NCI-H774 (cell line): ENCODE results near the gene HINFP.
"Not testable (repeated sequence)": the region's sequence is repeated elsewhere in the genome, so short reads cannot be mapped to it uniquely, and the experiment has no call there.

ENCODE experiments used
- DNase-seq: peaks from one replicate; lab custom pipeline; 2025; lab: John Stamatoyannopoulos, UW

Gene HINFP

DNA sequence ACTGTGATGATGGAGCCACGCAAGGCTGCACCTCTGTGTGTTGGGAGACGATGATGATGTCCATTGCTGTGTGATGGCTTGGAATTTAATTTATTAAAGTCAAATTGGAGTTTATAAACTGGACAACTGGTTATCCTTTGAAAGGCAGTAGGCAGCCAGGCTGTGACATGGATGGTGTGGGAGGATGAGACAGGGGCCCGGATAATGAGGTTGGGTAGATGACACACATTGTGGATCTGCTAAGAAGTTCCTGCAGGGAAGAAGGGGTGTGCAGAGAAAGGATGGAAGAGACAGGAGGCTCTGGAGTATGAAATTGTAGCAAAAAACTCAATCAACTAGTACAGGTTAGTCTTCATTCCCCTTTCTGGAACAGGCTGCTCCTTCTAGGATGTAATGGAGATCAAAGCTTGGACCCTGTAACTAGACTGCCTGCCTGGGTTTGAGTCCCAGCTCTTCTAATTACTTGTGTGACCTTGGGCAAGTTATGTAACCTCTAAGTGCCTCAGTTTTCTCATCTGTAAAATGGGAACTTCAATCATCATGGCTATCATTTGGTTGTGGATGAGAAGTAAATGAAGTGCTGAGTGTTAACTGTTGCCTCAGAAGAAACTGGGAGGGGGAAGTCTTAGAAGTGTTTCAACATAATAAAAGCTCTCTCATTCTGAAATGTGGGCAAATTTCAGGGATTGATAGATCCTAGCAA, 4.2 kb upstream of the HINFP start:
- no peak for DNase-seq

DNA sequence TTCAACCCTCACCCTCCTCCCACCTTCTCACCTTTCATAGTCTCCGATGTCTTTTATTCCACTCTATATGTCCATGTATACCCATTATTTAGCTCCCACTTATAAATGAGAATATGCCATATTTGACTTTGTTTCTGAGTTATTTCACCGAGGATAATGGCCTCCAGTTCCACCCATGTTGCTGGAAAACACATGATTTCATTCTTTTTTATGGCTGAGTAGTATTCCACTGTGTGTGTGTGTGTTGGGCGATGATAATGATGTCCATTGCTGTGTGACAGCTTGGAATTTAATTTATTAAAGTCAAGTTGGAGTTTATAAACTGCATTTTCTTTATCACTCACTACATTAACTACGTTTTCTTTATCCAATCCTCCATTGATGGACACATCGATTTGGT, 3.2 kb upstream of the HINFP start:
- no peak for DNase-seq

GRCh38 chr11:119118946-119119345, 2.4 kb upstream of the HINFP start:
- no peak for DNase-seq

DNA sequence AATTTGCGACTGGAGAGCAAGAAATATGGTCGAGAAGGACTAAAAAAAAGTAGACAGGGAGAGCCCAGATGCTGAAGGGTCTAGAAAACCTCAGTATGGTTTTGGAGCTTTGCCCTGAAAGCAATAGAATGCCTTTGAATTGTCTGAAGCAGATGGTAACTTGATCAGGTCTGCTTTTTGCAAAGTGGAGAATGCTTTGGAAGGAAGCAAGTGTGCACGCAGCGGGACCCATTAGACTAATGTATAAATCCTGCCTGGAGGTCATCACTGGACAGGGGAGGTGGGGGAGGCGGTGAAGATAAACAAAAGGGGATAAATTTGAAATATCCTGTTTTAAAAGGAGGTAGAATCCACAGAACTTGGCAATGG, 757 bp upstream of the HINFP start:
- DNase-seq = no peak

DNA sequence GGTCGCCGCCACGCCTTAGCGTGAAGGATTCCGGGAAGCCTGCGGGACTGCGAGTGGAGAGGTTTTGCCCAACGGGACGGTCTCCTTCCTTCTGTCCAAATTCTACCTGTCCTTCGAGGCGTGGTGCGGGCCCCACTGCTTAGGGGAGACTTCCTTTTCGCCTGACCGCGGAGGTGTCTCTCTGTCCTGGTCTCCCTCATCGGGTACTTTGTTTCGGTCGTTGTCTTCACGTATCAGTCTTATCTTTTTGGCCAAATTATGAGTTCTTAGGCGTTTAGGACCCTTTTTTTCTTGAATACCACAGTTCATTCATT, 388 bp downstream of the HINFP start:
- DNase-seq = no peak

DNA sequence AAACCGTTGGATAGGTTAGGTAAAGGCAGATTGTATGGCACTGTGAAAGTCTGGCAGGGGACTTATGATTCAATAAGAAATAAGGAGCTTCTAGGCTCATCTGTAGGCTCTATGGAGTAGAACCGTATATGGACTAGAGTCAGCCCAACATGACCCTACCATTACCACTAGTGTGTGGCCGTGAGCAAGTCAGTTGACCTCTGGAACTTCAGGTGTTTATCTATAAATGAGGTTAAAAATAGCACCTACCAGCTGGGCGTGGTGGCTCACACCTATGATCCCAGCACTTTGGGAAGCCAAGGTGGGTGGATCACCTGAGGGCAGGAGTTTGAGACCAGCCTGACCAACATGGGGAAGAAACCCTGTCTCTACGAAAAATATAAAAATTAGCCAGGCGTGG, 4.4 kb downstream of the HINFP start:
- DNase-seq = no peak

DNA sequence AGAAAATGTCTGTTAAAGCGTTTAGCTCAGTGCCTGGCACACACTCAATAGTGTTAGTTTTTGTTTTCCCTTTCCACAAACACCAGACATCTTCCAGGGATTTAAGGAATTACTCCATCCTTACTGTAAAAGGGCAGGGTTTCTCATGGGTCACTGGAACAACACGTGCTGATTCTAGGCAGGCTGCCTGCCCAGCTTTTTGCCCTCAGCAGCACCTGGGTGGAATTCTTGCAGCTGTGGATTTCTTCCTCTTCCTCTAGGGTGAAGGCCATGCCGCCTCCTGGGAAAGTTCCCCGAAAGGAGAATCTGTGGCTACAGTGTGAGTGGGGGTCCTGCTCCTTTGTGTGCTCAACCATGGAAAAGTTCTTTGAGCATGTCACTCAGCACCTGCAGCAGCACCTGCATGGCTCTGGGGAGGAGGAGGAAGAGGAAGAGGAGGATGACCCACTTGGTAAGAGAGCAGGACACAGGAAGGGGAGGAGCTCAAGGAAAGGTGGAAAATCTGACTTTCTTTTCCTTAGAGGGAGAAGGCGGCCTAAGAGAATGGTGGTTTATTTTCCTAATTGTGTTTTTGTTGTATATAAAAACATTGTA, 5.4 kb downstream of the HINFP start:
- DNase-seq = no peak

DNA sequence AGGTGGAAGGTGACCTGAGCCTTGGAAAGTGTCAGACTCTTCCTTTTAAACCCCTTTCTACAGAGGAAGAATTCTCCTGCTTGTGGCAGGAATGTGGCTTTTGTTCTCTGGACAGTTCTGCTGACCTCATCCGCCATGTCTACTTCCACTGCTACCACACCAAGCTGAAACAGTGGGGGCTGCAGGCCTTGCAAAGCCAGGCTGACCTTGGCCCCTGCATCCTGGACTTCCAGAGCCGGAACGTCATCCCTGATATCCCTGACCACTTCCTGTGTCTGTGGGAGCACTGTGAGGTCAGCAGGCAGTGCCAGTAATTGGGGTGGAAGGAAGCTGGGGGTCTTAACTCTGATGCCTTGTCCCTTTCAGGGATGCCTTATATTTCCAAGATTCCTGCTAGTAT, 9.3 kb downstream of the HINFP start:
- DNase-seq = no peak

GRCh38 chr11:119134389-119134978, 13.1 kb downstream of the HINFP start:
- no peak for DNase-seq

DNA sequence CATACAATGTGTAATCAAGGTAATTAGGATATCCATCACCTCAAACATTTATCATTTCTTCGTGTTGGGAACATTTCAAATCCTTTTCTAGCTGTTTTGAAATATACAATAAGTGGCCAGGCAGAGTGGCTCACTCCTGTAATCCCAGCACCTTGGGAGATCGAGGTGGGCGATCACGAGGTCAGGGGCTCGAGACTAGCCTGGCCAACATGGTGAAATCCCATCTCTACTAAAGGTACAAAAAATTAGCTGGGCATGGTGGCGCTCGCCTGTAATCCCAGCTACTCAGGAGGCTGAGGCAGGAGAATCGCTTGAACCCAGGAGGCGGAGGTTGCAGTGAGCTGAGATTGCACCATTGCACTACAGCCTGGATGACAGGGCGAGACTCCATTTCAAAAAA, 17.9 kb downstream of the HINFP start:
- DNase-seq = not testable (repeated sequence)

- DNase-seq = peak; percentile 46
These were observed 23.6 kb downstream of the HINFP start for GRCh38 chr11:119144825-119145486.

DNA sequence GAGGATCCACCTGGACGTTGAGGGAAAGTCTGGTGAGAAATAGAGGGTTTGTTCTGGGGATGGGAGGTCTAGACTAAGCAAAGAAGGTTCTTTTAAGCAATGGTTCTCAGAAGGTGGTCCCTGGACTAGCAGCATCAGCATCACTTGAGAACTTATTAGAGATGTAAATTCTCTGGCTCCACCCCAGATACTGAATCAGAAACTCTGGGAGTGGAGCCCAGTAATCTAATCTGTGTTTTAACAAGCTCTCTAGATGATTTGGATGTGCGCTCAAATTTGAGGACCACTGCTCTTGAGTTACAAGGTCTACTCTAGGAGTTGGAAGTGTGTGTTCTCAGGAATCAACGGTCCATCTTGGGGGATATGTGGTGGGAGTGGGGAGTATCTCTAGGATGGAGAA, 24.2 kb downstream of the HINFP start:
- DNase-seq = no peak

- no peak for DNase-seq
These were observed 26.4 kb downstream of the HINFP start for GRCh38 chr11:119147604-119148333.

- DNase-seq = no peak
These were observed 27.3 kb downstream of the HINFP start for GRCh38 chr11:119148720-119149017.

DNA sequence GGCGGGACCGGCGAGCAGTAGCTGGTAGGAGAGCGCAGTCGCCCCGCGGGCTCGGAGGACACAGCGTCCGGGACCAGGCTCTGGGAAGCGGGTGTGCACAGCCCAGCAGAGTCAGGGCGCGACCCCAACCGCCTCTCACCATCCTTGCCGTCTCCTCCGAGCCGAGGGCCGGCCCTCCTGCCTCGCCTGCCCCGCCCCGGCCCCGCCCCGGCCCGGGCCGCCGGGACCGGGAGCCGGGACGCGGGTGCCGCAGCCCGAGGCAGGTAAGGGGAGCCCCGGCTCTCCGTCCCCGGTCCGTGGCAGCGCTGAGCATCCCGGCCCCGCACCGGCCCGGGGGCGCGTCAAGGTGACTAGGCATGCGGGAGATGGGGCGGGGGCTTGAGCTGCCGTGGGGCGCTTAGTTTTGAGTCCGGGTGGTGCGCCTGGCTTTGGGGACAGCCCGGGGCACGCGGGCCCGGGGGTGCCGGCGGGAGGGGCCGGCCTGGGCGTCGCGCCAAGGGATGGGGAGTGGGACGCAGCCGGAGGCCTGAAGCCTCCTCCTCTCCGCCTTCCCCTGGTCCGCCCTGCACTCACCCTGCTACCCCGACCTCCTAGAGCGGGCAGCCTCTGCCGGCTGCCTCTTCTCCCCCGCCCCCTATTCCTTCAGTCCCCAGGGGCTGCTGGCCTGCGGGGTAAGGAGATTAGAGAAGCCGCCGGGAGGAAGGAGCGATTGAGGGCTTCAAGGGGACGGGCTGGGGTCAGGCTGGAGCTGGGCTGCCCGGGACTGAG, 27.8 kb downstream of the HINFP start, which contains the start of gene ABCG4:
Gene ABCG4 (plus strand): TSS at position 35 of the 768 bp plus-strand sequence. CDS start 914 bp downstream, outside the sequence.
- DNase-seq = no peak

DNA sequence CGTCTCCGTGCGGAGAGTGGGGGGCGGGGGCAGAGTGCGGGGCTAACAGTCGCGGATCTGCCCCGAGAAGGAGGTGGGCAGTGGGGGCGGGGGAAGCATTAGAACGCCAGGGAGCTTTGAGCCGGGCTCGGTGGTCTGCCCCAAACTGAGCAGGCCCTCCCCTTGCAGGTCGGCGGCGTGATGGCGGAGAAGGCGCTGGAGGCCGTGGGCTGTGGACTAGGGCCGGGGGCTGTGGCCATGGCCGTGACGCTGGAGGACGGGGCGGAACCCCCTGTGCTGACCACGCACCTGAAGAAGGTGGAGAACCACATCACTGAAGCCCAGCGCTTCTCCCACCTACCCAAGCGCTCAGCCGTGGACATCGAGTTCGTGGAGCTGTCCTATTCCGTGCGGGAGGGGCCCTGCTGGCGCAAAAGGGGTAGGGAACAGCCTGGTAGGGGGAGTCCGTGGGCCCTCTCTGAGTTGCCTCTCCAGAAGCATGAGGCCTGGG, 28.5 kb downstream of the HINFP start:
- DNase-seq = no peak

DNA sequence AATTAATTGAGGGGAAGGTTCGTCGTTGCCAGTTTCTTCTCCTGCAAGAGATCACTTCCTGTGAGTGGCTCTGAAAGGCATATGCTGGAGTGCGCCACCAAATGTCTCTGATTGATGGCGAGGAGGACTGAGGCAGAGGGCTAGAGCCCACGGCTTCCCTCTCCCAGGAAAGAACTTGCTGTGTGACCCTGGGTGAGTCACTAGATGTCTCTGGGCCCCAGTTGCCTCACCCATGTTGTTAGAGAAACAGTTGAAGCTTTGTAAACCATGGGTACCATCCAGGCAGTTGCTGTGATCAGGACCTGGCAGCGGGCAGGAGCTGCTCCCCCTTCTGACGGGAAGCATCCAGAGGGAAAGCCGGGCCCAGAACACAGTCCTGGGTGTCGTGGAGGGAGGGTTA, 30.7 kb downstream of the HINFP start:
- DNase-seq = no peak

DNA sequence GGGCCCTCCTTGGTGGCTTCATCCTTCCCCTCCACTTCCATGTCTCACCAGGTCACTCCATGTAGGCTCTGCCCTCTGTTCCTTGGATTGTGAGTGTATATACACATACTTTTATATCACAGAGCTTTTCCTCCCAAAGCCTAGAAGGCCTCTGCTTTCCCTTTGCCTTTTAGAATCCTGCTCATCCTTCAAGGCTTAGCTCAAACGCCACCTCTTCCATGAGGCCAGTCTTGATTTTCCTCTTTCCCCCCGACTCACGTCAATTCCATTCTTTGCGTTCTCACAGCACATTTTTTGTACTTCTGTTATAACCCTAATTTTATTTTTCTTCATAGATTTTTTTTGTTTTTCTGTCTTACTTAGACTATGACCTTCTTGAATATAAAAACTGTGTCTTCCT, 31.2 kb downstream of the HINFP start:
- DNase-seq = no peak

- DNase-seq = no peak
These were observed 31.9 kb downstream of the HINFP start for GRCh38 chr11:119153049-119153818.

- DNase-seq = no peak
These were observed 32.8 kb downstream of the HINFP start for GRCh38 chr11:119154178-119154577.
